Measurements from ENCODE around the gene HPCAL1. TPM values are rescaled to one million over a fixed set of nuclear protein-coding genes. Genes with fewer than 3 reads are reported as not detected.

The HPCAL1 gene
- total and polyA plus RNA-seq, 2 of the 4 experiments (the other 2 are of a cell fraction) = 8.2 to 33.7 TPM

GRCh38 chr2:10371441-10372196 is 68.9 kb downstream of the HPCAL1 start:
- Histone ChIP-seq H4K5ac (ENCODE audit: low read depth, low read length) (no peak overlapping the region), H3K9me1 (ENCODE audit: insufficient read depth, low read length) (peaks cover 6% of the 10 kb centered on the region), H3K14ac (replicated peaks; ENCODE audit: low read depth, low read length) (no peak overlapping the region), H4K91ac (ENCODE audit: insufficient read depth, low read depth, low read length) (no peak overlapping the region), H3K4ac (ENCODE audit: low read depth, low read length) (no peak overlapping the region), H4K8ac (ENCODE audit: low read depth in 2 of 2, low read length in 2 of 2) (no peak overlapping the region), H4K20me1 (ENCODE audit: insufficient read depth, low read length) (peaks cover 13% of the 10 kb centered on the region), H2AK9ac (replicated peaks; ENCODE audit: low read depth, low read length, poor library complexity) (peak overlapping the region; percentile 66), H3K9ac (ENCODE audit: low read depth, low read length) (no peak overlapping the region), H2AK5ac (ENCODE audit: low read depth, low read length) (no peak overlapping the region), H2AFZ (replicated peaks; ENCODE audit: low read length, poor library complexity) (no peak overlapping the region), H3K9me3 (ENCODE audit: control insufficient read depth, insufficient read depth, low read length) (no peaks in the 10 kb centered on the region), H3K56ac (ENCODE audit: extremely low read depth, insufficient read depth, low read length) (no peak overlapping the region), H2BK20ac (ENCODE audit: low read depth, low read length) (no peak overlapping the region), H3K18ac (ENCODE audit: low read depth, low read length) (no peak overlapping the region), H3K36me3 (ENCODE audit: control insufficient read depth, insufficient read depth, low read length) (no peaks in the 10 kb centered on the region; the same call in 1 of the 2 replicates), H3K4me3 (ENCODE audit: insufficient read depth, low read depth, low read length) (no peak overlapping the region), H3K27ac (ENCODE audit: insufficient read depth, low read length) (no peak overlapping the region), H2BK5ac (ENCODE audit: low read depth, low read length, poor library complexity, severe bottlenecking) (no peak overlapping the region), H2BK120ac (ENCODE audit: low read depth, low read length) (no peak overlapping the region), H3K27me3 (ENCODE audit: control insufficient read depth, insufficient read depth, low read length) (no peaks in the 10 kb centered on the region), H3K79me1 (ENCODE audit: low read depth in 1 of 2, low read length in 2 of 2) (peaks cover 7 to 18% of the 10 kb centered on the region in 2 experiments; a peak in 3 of 4 replicates), H3K4me1 (ENCODE audit: control insufficient read depth, insufficient read depth, low read length) (no peaks in the 10 kb centered on the region), H3K4me2 (ENCODE audit: low read depth, low read length) (no peak overlapping the region), H3K23ac (ENCODE audit: low read depth, low read length) (no peak overlapping the region), H2BK15ac (ENCODE audit: low read depth, low read length) (no peak overlapping the region)
- dilution Hi-C loops (cut with HindIII; ENCODE audit: low sequenced_read_pairs, unreplicated experiment) = no loop called here
- TF ChIP-seq CTCF (conservative IDR thresholded peaks at IDR 0.05; ENCODE audit: low read depth, low read length) (no peak), SMC3 (IDR thresholded peaks at IDR 0.05; ENCODE audit: low read depth, low read length) (no peak), RAD21 (IDR thresholded peaks at IDR 0.05; ENCODE audit: low read length) (no peak), RFX5 (IDR thresholded peaks at IDR 0.05; ENCODE audit: low read depth, low read length) (no peak), POLR2A (IDR thresholded peaks at IDR 0.05; ENCODE audit: low read depth, low read length) (no peak)
- TF ChIP-seq, protein P1, sequence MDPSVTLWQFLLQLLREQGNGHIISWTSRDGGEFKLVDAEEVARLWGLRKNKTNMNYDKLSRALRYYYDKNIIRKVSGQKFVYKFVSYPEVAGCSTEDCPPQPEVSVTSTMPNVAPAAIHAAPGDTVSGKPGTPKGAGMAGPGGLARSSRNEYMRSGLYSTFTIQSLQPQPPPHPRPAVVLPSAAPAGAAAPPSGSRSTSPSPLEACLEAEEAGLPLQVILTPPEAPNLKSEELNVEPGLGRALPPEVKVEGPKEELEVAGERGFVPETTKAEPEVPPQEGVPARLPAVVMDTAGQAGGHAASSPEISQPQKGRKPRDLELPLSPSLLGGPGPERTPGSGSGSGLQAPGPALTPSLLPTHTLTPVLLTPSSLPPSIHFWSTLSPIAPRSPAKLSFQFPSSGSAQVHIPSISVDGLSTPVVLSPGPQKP (IDR thresholded peaks at IDR 0.05; ENCODE audit: borderline replicate concordance, low read depth, low read length) = no peak
- 85% methylated on average over 6 of the region's 15 CpGs; no CpG with 5 or more reads in 1 of the 2 experiments for WGBS, 2 experiments (ENCODE audit: extremely low coverage in 2 of 2, insufficient read length in 1 of 2)
- no peak for DNase-seq
- no TSS peak for BruUV-seq (replicated peaks)
- no peak for ATAC-seq (ENCODE audit: low read depth)
- intact Hi-C loops (cut with micrococcal nuclease) = no loop called here
- CTCF ChIA-PET = no interaction called here
- in situ Hi-C loops (cut with MboI; ENCODE audit: low sequenced_read_pairs) = no loop called here
- POLR2A ChIA-PET (ENCODE audit: unreplicated experiment) = no interaction called here
